GM12892 (cell line): Measurements from ENCODE around the gene CHST6.
"Not testable (repeated sequence)": the region's sequence is repeated elsewhere in the genome, so short reads cannot be mapped to it uniquely, and the experiment has no call there.

Experiments
- DNase-seq: peaks from one replicate; pipeline ENCODE4 v3.0.0; 2011; ENCODE audit not compliant: insufficient read length
- FAIRE-seq: peaks from 2 replicates; lab custom pipeline; 2011; peaks lifted over from hg19 to GRCh38; lab: Jason Lieb, UNC
- POLR2A ChIP-seq: IDR thresholded peaks from 2 replicates; pipeline ENCODE4 v1.6.1; 2011; ENCODE audit warnings: low read depth, low read length, control low read depth
- POLR2AphosphoS5 ChIP-seq: IDR thresholded peaks from 2 replicates; pipeline ENCODE4 v1.6.1; 2011; ENCODE audit warnings: low read depth, low read length, control low read depth
- TAF1 ChIP-seq: IDR thresholded peaks from 2 replicates; pipeline ENCODE4 v1.6.1; 2011; ENCODE audit warnings: low read depth, mild to moderate bottlenecking, control low read depth, low read length, borderline replicate concordance

CHST6 gene

DNA sequence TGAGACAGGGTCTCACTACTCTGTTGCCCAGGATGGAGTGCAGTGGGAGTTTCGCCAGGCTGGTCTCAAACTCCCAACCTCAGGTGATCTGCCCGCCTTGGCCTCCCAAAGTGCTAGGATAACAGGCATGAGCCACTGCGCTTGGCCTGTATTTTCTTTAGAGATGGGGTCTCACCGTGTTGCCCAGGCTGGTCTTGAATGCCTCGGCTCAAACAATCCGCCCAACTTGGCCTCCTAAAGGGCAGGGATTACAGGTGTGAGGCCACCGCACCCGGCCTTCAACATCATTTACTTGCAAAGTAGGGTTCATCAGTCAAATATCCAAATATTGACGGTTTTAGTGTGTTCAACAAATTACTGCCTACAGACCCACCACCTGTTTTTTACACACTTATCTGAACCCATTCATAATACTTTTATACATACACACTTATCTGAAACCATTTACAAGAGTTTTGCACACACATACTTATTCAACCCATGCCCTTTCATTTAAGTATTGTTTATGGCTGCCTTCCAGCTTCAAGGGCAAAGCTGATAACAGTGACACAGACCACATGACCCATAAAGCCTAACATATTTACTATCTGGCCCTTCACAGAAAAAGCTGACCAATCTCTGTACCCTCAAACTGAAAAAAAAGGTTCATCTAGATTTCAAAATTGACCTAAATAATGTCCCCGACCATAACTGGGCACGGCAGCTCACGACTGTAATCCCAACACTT is 42.6 kb downstream of the CHST6 start:
- no peak for TF ChIP-seq TAF1
- TF ChIP-seq POLR2A, result no peak
- TF ChIP-seq POLR2AphosphoS5, result no peak
- FAIRE-seq, result no peak
- no peak for DNase-seq

DNA sequence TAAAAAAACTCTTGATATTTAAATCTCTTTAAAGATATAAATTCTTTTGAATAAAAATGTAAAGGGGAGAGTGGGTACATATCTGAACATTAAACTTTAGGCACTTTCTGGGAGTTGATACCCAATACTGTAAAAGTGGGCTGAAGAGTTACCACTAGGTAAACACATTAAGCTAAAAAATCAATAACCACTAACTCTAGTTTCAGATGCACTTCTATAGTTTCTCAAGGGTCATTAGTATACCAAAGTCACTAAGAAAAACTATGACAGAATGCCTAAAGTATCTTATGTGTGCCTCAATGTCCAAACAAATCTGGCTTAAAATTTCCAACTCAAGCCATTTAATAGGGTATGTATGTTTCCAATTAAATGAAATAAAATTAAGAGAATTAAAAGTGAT is 48.8 kb downstream of the CHST6 start:
- FAIRE-seq (no peak), DNase-seq (no peak)
- TF ChIP-seq POLR2AphosphoS5 (no peak), TAF1 (no peak), POLR2A (no peak)

DNA sequence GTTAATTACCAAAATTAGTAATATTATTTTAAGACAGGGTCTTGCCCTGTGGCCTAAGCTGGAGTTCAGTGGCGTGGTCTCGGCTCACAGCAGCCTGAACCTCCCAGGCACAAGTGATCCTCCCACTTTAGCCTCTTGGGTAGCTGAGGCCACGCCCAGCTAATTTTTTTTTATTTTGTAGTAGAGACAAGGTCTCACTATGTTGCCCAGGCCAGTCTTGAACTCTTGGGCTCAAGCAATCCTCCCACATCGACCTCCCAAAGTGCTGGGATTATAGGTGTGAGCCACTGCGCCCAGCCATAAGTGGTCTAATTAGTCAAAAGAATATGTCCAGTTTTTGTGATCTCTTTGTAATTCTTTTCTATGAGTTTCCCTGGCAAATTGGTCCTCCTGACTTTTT is 49.9 kb downstream of the CHST6 start:
- FAIRE-seq, result no peak
- TF ChIP-seq POLR2AphosphoS5 (no peak), TAF1 (no peak)
- no peak for DNase-seq

DNA sequence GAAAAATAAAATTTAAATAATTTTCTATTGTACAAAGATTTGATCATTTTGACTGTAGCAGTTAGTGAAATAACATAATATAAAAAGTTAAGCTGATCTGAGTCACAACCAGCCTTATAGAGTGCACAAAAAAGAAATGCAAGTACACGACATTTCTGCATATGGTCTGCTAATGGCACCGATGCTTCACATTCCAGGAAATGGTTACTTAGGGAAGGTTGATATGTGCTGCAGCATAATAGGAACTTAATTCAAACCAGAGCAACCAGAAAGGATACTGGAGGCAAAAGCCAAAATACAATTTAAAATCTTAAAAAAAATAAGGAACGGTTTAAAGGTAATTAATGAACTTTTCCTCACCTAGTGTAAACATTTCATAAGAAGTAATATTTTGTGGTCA is 51.9 kb downstream of the CHST6 start:
- DNase-seq, result no peak
- no peak for FAIRE-seq
- TF ChIP-seq POLR2A, result no peak
- no peak for TF ChIP-seq TAF1
- no peak for TF ChIP-seq POLR2AphosphoS5

DNA sequence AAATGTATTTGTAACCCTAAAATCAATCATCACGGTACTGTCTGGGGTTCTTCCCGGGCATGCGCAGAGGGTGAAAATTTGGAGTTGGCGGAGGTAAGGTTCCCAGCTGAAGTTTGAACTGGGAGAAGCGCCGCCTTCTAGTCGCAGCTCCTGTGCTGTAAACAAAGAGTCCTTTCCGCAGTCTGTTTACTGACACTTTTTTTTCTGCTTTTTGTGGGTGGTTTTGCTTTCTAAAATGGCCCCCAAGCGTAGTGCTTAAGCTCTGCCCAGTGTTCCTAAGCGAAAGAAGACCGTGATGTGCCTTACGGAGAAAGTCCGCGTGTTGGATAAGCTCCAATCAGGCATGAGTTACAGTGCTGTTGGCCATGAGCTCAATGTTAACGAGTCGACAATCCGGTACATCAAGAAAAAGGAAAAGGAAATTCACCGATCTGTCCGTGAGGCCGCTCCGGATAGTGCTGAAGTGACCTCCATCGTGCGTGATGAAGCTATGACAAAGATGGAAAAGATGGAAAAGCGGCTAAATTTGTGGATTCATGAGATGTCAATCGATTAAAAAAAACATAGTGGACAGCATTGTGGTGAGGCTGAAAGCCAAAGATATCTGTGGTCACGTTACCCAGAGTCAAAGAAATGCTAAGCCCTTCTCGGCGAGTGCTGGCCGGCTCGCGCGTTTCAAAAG is 61.4 kb downstream of the CHST6 start:
- FAIRE-seq, result peak; percentile 68
- peak; percentile 51 for DNase-seq
- peak; percentile 44; the same call in 1 of the 2 replicates for TF ChIP-seq POLR2AphosphoS5
- peak; percentile 75; the same call in 1 of the 2 replicates for TF ChIP-seq TAF1
- peak; percentile 61 for TF ChIP-seq POLR2A

DNA sequence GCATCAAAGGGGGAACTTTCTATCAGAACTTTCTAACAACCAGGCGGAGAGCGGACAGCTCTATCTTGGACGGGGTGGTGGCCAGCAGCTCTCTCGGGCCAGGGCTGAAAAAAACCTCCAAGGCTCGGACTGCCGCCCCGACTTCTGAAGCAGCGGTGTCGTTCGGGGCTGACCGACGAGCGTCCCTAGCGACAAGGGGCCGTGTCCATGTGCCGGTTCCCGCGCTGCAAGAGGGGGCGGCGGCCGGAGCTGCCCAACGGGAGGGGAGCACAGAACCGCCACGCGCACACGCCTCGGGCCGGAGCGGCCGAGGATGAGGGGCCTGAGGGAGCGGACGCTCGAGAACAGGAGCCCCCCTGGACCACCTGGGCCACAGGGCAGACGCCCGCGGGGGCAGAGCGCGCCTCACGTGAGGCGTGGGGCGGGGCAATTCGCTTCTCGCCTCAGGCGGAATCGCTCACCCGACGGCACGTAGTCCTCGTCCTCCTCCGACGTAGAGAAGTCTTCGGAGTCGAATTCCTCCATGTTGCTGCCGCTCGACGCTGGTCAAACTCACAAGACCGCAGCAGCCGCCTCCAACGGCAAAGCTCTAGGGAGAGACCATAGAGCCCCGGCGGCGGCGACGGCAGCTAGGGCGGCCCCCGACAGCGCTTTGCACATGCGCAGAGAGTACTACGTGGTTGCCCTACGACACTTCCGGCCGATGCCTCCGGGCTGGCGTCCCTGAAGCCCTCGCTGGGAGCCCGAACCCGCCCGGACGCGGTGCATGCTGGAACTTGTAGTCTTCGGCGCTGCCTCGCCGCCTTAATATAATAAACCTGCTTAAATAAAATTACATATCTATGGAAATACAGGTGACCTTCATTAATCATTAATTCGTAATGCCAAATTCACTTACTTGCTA is 62.2 kb downstream of the CHST6 start, which contains the start of gene CFDP1:
Gene CFDP1 (minus strand): TSS at position 676 of the 904 bp plus-strand sequence. CDS start 151 bp downstream, at position 525.
- peak; percentile 96 for DNase-seq
- FAIRE-seq, result peak; percentile 86
- TF ChIP-seq POLR2A, result peak; percentile 59; the same call in 1 of the 2 replicates
- 0 out of 2 replicates have a peak, but pooled peaks have one; percentile 49 for TF ChIP-seq POLR2AphosphoS5
- no peak for TF ChIP-seq TAF1

DNA sequence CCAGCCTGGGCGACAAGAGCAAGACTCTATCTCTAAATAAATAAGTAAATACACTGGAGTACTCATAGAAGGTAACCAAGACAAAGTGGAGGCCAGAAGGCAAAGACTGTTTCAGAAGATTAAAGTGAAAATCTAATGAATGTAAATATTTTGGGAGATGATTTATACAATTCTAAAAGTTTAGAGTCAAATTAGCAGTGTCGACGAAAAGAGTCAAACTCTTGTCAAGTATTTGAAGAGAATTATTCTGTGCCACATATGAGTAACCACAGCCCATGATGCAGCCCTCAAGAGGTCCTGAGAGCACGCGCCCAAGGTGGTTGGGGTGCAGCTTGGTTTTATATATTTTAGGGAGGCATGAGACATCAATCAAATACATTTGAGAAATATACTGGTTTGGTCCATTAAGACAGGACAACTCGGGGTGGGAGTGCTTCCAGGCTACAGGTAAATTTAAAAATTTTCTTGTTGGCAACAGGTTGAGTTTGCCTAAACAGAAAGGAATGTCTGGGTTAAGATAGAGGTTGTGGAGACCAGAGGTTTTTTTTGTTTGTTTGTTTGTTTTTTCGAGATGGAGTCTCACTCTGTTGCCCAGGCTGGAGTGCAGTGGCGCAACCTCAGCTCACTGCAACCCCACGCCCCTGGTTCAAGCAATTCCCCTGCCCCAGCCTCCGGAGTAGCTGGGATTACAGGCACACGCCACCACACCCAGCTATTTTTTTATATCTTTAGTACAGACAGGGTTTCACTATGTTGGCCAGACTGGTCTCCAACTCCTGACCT is 65.4 kb downstream of the CHST6 start:
- no peak for TF ChIP-seq POLR2A
- no peak for TF ChIP-seq POLR2AphosphoS5
- TF ChIP-seq TAF1, result no peak
- DNase-seq (no peak), FAIRE-seq (no peak)

DNA sequence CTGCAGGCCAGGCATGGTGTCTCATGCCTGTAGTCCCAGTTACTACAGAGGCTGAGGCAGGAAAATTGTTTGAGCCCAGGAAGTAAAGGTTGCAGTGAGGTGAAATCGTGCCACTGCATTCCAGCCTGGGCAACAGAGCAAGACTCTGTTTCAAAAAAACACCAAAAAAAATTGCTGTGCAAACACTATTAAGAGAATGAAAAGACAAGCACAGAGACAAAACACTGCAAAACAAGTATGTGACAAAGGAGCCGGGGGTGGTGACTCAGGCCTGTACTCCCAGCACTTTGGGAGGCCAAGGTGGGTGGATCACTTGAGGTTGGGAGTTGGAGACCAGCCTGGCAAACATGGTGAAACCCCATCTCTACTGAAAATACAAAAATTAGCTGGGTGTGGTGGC is 68.7 kb downstream of the CHST6 start:
- not testable (repeated sequence) for FAIRE-seq, DNase-seq

DNA sequence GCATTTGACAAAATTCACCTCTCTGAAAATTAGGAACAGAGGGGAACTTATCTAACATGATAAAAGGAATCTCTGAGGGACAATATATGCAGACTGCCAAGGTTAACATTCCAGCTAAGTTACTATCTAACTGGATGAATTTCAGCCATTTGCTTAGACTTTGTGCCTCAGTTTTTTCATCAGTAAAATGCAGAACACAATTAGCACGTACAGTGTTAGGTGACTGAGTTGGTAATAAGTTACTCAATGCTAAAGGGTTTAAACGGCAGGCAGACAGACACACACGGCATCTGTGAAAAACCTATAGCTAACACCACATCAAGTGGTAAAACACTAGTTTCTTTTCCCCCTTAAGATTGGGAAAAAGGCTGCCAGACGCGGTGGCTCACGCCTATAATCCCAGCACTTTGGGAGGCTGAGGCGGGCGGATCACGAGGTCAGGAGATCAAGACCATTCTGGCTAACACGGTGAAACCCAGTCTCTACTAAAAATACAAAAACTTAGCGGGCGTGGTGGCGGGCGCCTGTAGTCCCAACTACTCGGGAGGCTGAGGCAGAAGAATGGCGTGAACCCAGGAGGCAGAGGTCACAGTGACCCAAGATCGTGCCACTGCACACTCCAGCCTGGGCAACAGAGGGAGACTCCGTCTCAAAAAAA is 71.0 kb downstream of the CHST6 start:
- DNase-seq, FAIRE-seq: not testable (repeated sequence)

DNA sequence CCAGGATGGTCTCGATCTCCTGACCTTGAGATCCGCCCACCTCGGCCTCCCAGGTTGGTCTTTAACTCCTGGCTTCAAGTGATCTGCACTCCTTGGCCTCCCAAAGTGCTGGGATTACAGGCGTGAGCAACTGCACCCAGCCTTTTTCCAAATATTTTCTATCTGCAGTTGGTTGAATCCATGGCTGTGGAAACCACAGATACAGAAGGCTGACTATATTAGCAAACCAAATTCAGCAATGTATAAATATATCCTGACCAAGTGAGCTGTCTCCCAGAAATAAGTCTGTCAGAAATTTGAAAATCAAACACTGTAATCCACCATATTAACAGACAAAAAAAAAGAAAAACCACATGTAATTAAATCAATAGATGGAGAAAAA is 71.5 kb downstream of the CHST6 start:
- TF ChIP-seq POLR2AphosphoS5, result no peak
- TF ChIP-seq TAF1, result no peak
- TF ChIP-seq POLR2A, result no peak
- FAIRE-seq, result no peak
- no peak for DNase-seq
